Measurements from ENCODE around the gene PPP1R15B.

DNA sequence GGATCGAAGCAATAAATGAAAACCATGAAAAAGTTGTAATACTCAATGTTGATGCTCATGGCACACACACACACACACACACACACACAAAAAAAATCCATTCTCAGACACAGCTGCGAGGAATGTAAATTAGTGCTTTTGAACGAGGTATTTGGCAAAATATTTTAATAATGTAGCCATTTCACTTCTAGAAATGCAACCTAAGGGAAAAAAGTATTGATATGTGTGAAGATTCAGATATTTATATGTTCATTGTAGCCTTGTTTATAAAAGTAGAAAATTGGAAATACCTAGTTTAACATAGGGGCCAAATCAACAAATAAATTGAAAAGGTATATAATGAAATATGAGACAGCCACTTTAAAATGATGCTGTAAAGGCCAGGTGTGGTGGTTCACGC lies 55.7 kb downstream of the PPP1R15B start:
- TF ChIP-seq YY1 (IDR thresholded peaks at IDR 0.05; ENCODE audit: insufficient read depth, insufficient read length) (no peak), ZNF274 (IDR thresholded peaks at IDR 0.05; ENCODE audit: low read depth, low read length) (no peak), SUZ12 (IDR thresholded peaks at IDR 0.05; ENCODE audit: extremely low read depth, insufficient read depth, insufficient read length) (no peak)

Measured in NT2/D1 (cell line).